Measurements from ENCODE around the gene PDK4.

DNA sequence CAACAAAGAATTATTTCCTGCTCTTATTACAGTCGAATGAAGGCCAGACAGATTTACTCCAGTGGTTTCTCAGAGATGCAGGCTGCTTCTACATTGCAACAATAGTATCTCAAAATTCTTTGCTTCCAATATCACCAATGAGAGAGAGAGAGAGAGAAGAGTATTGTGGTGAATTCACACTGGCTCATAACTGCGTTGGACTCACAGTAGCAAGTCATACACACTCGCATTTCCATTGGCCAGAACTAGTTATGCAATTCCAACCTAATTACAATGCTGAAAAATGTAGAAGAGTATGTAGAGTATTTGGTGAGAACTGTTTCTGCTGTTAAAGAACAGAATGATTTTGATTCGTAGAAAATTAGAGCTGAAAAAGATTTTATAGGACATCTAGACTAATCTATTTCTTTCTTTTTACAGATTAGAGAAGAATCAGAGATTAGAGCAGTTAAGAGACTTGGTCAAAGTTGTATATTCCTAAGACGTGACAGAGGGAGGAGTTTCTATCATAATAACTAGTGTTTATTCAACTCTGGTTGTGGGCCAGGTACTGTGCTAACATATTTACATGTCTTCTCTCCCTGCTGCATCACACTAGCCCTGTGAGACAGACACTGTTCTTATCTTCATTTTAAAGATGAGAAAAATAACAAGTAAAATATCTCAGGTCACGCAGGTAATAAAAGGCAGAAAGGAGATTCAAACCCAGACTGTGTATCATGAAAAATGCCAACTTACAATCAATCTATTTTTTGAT, 34.6 kb upstream of the PDK4 start:
- TF ChIP-seq EP300 (IDR thresholded peaks at IDR 0.05; ENCODE audit: low read depth in 2 of 2, low read length in 2 of 2) = no peak
- TF ChIP-seq EP300 (CRISPR knock-in tag; IDR thresholded peaks at IDR 0.05; ENCODE audit: borderline replicate concordance) = no peak
- TF ChIP-seq MZF1 (CRISPR knock-in tag; IDR thresholded peaks at IDR 0.05; ENCODE audit: borderline replicate concordance) = no peak
- TF ChIP-seq, protein P1, sequence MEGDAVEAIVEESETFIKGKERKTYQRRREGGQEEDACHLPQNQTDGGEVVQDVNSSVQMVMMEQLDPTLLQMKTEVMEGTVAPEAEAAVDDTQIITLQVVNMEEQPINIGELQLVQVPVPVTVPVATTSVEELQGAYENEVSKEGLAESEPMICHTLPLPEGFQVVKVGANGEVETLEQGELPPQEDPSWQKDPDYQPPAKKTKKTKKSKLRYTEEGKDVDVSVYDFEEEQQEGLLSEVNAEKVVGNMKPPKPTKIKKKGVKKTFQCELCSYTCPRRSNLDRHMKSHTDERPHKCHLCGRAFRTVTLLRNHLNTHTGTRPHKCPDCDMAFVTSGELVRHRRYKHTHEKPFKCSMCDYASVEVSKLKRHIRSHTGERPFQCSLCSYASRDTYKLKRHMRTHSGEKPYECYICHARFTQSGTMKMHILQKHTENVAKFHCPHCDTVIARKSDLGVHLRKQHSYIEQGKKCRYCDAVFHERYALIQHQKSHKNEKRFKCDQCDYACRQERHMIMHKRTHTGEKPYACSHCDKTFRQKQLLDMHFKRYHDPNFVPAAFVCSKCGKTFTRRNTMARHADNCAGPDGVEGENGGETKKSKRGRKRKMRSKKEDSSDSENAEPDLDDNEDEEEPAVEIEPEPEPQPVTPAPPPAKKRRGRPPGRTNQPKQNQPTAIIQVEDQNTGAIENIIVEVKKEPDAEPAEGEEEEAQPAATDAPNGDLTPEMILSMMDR (CRISPR knock-in tag; IDR thresholded peaks at IDR 0.05) = no peak
- no peak for TF ChIP-seq PAF1 (CRISPR knock-in tag; IDR thresholded peaks at IDR 0.05)
- TF ChIP-seq ASH2L (IDR thresholded peaks at IDR 0.05; ENCODE audit: insufficient read length, low read depth, low read length) = no peak
- no peak for TF ChIP-seq RXRA (CRISPR knock-in tag; IDR thresholded peaks at IDR 0.05)
- TF ChIP-seq, protein P2, sequence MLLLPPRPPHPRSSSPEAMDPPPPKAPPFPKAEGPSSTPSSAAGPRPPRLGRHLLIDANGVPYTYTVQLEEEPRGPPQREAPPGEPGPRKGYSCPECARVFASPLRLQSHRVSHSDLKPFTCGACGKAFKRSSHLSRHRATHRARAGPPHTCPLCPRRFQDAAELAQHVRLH (CRISPR knock-in tag; IDR thresholded peaks at IDR 0.05; ENCODE audit: borderline replicate concordance, low read depth) = no peak
- TF ChIP-seq, protein P3, sequence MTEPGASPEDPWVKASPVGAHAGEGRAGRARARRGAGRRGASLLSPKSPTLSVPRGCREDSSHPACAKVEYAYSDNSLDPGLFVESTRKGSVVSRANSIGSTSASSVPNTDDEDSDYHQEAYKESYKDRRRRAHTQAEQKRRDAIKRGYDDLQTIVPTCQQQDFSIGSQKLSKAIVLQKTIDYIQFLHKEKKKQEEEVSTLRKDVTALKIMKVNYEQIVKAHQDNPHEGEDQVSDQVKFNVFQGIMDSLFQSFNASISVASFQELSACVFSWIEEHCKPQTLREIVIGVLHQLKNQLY (CRISPR knock-in tag; IDR thresholded peaks at IDR 0.05) = no peak
- TF ChIP-seq MAFK (conservative IDR thresholded peaks at IDR 0.05 in 1 of 2, IDR thresholded peaks at IDR 0.05 in 1 of 2; ENCODE audit: low read length in 2 of 2) = no peak
- no peak for TF ChIP-seq ZNF143 (CRISPR knock-in tag; IDR thresholded peaks at IDR 0.05)
- TF ChIP-seq STAT5B (CRISPR knock-in tag; IDR thresholded peaks at IDR 0.05) = no peak
- no peak for TF ChIP-seq POLR2A (IDR thresholded peaks at IDR 0.05; ENCODE audit: insufficient read depth in 1 of 2, low read depth in 2 of 2, low read length in 2 of 2)
